ENCODE results near the gene SNX32. TPM values are rescaled to one million over a fixed set of nuclear protein-coding genes. Genes with fewer than 3 reads are reported as not detected.
"Not testable (repeated sequence)": the region's sequence is repeated elsewhere in the genome, so short reads cannot be mapped to it uniquely, and the experiment has no call there.

The SNX32 gene
- total RNA-seq, 2 experiments from 2014 or later, result 2.4 to 3.3 TPM

DNA sequence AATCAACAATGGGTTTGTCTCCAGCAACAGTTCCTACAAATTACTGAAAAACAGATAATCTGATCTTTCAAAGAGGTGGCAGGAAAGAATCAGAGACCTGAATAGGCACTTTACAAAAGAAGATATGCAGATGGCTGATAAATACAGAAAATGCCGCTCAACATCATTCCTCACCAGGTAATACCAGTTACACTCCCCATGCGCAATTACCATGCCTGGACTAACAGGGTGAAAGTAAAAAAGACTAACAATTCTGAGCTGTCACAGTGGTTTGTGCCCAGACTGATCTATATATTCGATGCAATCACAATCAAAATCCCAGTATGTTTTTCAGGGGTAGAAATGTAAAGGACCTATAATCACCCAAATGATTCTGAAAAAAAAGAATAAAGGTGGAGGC lies 10.0 kb downstream of the SNX32 start:
- H3K36me3 Mint-ChIP-seq, result no peaks in the 10 kb centered on the region
- H3K9me3 Mint-ChIP-seq, result no peaks in the 10 kb centered on the region
- no peak overlapping the region for H3K4me3 Mint-ChIP-seq
- no peak overlapping the region for H3K27ac Mint-ChIP-seq
- no peaks in the 10 kb centered on the region for H3K27me3 Mint-ChIP-seq
- no peaks in the 10 kb centered on the region for H3K4me1 Mint-ChIP-seq
- no peak for DNase-seq

DNA sequence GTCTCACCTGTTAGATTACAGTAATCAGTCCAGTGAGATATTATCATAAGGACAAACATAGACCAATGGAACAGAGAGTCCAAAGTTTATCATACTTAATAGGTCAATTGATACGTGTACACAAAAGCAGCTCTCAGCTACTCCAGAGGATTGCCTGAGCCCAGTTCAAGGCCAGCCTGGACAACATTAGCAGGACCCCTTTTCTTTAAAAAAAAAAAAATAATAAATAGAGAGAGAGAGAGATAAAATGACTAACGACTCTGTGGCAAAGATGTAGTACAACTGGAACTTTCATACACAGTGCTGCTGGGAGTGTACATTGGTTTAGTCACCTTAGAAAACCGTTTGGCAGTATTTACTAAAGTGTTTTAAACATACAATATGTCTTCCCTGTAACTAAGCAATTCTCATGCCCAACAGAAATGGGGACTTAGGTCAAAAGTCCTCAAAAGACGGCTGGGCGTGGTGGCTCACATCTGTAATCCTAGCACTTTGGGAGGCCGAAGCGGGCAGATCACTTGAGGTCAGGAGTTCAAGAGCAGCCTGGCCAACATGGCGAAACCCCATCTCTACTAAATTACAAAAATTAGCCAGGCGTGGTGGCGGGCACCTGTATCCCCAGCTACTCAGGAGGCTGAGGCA lies 10.6 kb downstream of the SNX32 start:
- Mint-ChIP-seq H3K4me1 (no peaks in the 10 kb centered on the region), H3K4me3 (no peak overlapping the region), H3K27me3 (no peaks in the 10 kb centered on the region), H3K36me3 (no peaks in the 10 kb centered on the region), H3K9me3 (no peaks in the 10 kb centered on the region), H3K27ac (no peak overlapping the region)
- no peak for DNase-seq

DNA sequence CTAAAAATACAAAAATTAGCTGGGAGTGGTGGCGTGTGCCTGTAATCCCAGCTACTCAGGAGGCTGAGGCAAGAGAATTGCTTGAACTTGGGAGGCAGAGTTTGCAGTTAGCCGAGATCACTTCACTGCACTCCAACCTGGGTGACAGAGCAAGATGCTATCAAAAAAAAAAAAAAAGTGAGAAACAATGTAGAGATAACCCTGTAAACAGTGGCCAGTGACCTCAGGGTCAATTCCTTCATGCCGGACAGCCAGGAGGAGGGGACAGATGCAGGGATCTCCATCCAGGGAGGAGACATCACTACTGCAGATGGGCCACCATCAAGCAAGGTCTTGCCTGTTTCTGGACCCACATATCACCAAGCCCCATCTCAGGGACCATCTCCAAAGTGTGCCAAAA lies 14.0 kb downstream of the SNX32 start:
- no peak overlapping the region for H3K27ac Mint-ChIP-seq

DNA sequence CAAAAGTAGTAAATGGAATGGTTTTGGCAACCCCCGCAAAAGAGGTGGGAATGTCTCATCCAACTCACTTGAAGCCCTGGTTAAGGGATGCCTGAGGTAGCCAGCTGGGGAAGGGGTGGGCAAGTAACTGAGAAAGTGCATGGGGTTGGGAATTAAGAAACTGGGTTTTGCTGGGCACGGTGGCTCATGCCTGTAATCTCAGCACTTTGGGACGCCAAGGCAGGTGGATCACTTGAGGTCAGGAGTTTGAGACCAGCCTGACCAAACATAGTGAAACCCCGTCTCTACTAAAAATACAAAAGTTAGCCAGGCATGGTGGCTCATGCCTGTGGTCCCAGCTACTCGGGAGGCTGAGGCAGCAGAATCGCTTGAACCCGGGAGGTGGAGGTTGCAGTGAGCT lies 14.9 kb downstream of the SNX32 start:
- H3K27ac Mint-ChIP-seq, DNase-seq, H3K4me3 Mint-ChIP-seq, H3K9me3 Mint-ChIP-seq, H3K4me1 Mint-ChIP-seq, H3K27me3 Mint-ChIP-seq: not testable (repeated sequence)
- H3K36me3 Mint-ChIP-seq, result peaks cover 26% of the 10 kb centered on the region

More for the DNA sequence above, 14.0 kb downstream of the SNX32 start:
- H3K27me3 Mint-ChIP-seq, result no peaks in the 10 kb centered on the region
- DNase-seq, result no peak
- H3K9me3 Mint-ChIP-seq, result peaks cover 7% of the 10 kb centered on the region
- H3K4me3 Mint-ChIP-seq, result no peak overlapping the region
- no peaks in the 10 kb centered on the region for H3K4me1 Mint-ChIP-seq
- H3K36me3 Mint-ChIP-seq, result peaks cover 17% of the 10 kb centered on the region

DNA sequence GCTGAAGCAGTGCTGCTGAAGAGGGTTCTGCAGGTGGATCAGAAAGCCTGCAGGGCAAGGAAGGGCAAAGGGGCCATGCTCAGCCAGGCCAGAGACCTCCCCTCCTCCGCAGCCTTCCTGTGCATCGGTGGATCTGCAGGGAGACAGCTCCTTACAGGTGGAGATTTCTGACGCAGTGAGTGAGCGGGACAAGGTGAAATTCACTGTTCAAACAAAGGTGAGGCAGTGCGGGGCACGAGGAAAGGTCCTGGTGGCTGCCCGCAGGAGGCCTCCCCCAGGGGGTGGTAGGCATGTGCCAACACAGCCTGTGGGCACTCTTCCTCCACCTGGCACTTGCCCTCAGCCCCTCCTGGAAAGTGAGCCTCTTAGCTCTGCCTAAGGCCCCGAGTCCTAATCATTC lies 15.6 kb downstream of the SNX32 start:
- peaks cover 10% of the 10 kb centered on the region for H3K4me1 Mint-ChIP-seq
- peaks cover 7% of the 10 kb centered on the region for H3K9me3 Mint-ChIP-seq
- no peak overlapping the region for H3K4me3 Mint-ChIP-seq
- no peaks in the 10 kb centered on the region for H3K27me3 Mint-ChIP-seq
- DNase-seq, result no peak
- H3K27ac Mint-ChIP-seq, result no peak overlapping the region
- H3K36me3 Mint-ChIP-seq, result peaks cover 33% of the 10 kb centered on the region

DNA sequence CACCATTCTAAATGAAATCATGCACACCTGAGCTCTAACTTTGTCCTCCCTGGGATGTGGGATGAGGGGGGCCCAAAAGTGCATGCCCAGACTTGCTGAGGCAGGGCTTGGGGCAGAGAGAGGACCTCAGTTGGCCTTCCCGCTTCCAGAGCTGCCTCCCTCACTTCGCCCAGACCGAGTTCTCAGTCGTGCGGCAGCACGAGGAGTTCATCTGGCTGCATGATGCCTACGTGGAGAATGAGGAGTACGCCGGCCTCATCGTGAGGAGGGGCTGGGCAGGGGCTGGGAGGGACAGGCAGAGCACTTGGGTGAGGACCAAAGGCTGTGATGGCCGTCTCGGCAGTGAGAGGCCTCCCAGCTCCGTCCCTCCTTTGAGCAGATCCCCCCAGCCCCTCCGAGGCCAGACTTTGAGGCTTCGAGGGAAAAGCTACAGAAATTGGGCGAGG lies 16.0 kb downstream of the SNX32 start:
- no peak for DNase-seq
- Mint-ChIP-seq H3K27me3 (no peaks in the 10 kb centered on the region), H3K4me3 (no peak overlapping the region), H3K27ac (no peak overlapping the region), H3K36me3 (peaks cover 37% of the 10 kb centered on the region), H3K9me3 (peaks cover 7% of the 10 kb centered on the region), H3K4me1 (peaks cover 14% of the 10 kb centered on the region)

DNA sequence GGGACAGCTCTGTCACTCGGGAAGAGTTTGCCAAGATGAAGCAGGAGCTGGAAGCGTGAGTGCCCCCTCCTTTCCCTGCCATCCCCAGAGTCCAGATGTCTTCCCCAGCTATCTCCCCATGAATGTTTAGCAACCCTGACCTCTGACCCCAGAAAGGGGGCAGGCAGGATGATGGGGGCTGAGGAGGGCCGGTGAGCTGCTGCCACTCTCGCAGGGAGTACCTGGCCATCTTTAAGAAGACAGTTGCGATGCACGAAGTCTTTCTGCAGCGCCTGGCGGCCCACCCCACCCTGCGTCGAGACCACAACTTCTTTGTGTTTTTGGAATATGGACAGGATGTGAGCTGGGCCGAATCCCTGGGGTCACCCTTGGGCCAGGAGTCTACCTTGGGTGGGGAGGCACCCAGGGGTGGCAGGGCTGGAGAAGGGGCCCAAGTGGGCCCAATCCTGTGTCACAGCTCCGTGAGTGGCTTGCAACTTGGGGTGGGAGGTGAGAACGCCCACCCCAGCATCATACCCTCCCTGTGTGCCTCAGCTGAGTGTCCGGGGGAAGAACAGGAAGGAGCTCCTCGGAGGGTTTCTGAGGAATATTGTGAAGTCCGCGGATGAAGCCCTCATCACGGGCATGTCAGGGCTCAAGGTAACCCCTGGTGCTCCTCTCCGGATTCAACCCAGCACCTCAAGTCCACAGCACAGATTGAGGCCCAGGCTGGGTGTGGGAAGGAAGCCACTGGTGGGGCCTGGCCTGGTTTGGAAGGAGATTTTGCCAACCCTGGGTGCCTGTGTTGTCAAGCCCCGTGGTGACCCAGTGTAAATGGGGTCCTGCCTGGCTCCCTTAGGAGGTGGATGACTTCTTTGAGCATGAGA lies 16.7 kb downstream of the SNX32 start:
- no peaks in the 10 kb centered on the region for H3K27me3 Mint-ChIP-seq
- DNase-seq, result no peak

DNA sequence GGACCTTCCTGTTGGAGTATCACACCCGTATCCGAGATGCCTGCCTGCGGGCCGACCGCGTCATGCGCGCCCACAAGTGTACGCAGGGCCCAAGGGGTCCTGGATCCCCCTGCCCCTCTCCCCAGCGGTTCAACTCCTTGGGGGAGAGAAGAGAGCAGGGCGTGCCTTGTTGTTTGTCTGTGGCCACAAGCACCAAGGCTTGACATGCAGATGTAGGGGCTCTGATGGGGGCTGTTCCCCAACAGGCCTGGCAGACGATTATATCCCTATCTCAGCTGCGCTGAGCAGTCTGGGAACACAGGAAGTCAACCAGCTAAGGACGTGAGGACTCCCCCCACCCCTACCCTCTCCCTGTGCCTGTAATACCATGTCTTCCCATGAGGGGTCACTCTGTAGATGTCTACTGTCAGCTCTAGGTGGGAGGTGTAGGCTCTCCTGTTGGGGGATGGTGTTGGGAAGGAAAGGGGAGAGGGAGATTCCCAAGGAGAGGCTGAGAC lies 17.4 kb downstream of the SNX32 start:
- DNase-seq, result no peak
- H3K4me1 Mint-ChIP-seq, result peaks cover 24% of the 10 kb centered on the region
- H3K36me3 Mint-ChIP-seq, result peaks cover 46% of the 10 kb centered on the region
- H3K9me3 Mint-ChIP-seq, result peaks cover 7% of the 10 kb centered on the region
- H3K4me3 Mint-ChIP-seq, result no peak overlapping the region
- H3K27me3 Mint-ChIP-seq, result no peaks in the 10 kb centered on the region
- peak overlapping the region; percentile 34 for H3K27ac Mint-ChIP-seq

More for the DNA sequence above, 16.7 kb downstream of the SNX32 start:
- Mint-ChIP-seq H3K27ac (no peak overlapping the region), H3K4me1 (peaks cover 18% of the 10 kb centered on the region), H3K9me3 (peaks cover 7% of the 10 kb centered on the region), H3K36me3 (peaks cover 39% of the 10 kb centered on the region), H3K4me3 (no peak overlapping the region)

DNA sequence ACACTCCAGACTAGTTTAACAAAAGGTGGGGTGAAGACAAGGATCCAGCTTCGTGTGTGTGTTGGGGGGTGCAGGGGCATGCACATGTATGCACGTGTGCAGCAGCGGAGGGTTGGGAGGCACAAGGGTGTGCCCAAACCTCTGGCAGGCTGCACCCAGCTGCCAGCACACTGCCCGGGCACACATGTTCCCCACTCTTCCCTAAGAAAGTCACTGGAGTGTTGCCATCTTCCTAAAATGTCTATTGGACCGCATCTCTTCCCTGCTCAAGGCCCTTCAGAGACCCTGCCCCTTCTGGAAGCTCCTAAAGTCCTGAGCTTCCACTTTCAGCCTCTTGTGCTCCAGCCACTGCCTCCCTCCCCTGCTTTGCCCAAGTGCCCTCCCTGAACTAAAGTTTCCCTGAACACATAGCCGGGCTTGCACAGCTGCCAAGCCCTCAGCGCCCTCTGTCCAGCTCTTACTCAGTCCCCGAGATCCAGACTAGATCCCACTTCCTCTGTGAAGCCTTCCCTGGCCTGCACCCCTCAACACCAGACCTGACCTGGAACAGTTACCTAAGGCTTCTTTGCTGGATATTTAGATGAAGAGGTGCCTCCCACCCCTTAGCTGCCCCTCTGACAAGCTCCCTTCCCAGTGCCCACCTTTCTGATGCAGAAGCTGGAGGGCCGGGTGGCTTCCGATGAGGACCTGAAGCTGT lies 18.2 kb downstream of the SNX32 start:
- Mint-ChIP-seq H3K36me3 (peaks cover 54% of the 10 kb centered on the region), H3K4me3 (peak overlapping the region; percentile 32), H3K9me3 (peaks cover 7% of the 10 kb centered on the region), H3K4me1 (peaks cover 32% of the 10 kb centered on the region), H3K27ac (peak overlapping the region; percentile 47), H3K27me3 (no peaks in the 10 kb centered on the region)
- DNase-seq, result no peak

DNA sequence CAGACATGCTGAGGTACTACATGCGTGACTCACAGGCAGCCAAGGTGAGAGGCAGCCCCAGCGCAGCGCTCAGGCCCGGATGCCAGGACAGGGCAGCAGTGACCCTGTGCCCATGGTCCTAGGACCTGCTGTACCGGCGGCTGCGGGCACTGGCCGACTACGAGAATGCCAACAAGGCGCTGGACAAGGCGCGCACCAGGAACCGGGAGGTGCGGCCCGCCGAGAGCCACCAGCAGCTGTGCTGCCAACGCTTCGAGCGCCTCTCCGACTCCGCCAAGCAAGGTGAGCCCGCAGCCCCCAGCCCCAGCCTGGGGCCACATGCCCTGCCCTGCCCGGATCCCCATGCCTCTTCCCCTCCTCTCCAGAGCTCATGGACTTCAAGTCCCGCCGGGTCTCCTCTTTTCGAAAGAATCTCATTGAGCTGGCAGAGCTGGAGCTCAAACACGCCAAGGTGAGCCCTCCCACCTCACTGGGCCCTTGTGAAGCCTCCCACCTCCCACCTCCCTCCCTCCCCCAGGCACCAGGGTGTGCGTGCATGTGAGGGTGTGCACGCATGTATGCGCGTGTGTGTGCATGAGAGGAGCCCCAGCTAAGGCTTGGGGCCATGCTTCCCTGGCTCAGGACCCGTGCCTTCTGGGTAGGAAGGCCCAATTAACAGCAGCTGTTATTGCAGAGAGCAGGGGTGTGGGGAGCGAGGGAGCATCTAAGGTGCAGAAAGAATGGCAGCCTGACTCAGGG lies 18.9 kb downstream of the SNX32 start:
- Mint-ChIP-seq H3K36me3 (peaks cover 54% of the 10 kb centered on the region), H3K27me3 (no peaks in the 10 kb centered on the region), H3K4me1 (peaks cover 32% of the 10 kb centered on the region), H3K4me3 (no peak overlapping the region), H3K9me3 (peaks cover 7% of the 10 kb centered on the region), H3K27ac (peak overlapping the region; percentile 42)
- DNase-seq, result no peak

DNA sequence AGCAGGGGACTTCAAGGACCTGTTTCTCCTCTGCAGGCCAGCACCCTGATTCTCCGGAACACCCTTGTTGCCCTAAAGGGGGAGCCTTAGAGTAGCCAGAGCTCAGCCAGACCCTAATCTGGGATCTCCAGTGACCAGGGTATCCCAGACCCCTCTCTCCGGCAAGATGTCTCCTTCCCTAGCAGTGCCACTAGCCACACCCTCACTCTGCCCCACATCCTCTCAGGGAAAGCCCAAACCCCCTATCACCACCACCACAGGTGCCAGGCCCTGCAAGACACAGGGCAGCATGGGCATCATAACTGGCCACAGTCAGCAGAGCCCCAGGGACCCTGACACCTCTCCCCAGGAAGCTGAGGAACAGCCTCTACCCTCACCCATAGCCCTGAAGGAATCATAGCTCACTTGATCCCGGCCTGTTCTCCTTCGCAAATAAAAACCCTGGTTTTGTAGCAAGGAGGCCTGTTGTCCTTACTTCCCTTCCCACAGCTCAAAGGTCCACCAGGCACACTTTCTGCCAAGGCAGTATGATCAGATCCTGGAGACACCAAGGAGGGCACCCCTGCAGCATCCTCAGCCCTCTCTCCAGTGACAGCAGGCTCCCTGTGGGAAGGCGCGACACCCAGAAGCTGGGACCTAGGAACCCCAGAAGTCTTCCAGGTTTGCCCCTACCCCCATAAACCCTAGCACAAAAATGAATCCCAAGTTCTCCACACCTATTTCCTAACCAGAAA lies 19.6 kb downstream of the SNX32 start:
- H3K4me1 Mint-ChIP-seq, result peaks cover 33% of the 10 kb centered on the region
- peak overlapping the region; percentile 61 for H3K27ac Mint-ChIP-seq
- peaks cover 54% of the 10 kb centered on the region for H3K36me3 Mint-ChIP-seq
- no peak for DNase-seq
- H3K4me3 Mint-ChIP-seq, result no peak overlapping the region
- H3K27me3 Mint-ChIP-seq, result no peaks in the 10 kb centered on the region
- peaks cover 7% of the 10 kb centered on the region for H3K9me3 Mint-ChIP-seq

DNA sequence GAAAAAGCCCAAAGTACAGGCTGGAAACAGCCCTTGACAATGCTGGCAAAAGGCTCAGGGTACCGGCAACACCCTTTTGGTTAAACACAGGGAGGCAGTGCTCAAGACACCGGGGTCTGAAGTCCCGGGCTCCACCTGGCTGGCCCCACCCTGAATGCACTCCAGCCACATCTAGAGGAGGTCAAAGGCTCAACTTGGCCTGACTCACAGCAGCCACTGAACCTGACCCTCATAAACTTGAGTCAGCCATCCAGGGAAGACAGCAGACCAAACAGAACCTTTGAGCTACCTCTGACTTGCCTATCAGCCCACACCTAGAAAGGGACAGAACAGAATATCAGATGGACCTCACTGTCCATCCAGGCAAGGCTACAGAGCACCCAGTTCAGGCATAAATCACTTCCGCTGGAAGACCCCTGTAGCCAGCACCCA lies 20.4 kb downstream of the SNX32 start:
- Mint-ChIP-seq H3K4me1 (peaks cover 39% of the 10 kb centered on the region), H3K27ac (peak overlapping the region; percentile 68), H3K36me3 (peaks cover 54% of the 10 kb centered on the region), H3K4me3 (peak overlapping the region; percentile 40), H3K27me3 (no peaks in the 10 kb centered on the region), H3K9me3 (peaks cover 7% of the 10 kb centered on the region)
- no peak for DNase-seq

DNA sequence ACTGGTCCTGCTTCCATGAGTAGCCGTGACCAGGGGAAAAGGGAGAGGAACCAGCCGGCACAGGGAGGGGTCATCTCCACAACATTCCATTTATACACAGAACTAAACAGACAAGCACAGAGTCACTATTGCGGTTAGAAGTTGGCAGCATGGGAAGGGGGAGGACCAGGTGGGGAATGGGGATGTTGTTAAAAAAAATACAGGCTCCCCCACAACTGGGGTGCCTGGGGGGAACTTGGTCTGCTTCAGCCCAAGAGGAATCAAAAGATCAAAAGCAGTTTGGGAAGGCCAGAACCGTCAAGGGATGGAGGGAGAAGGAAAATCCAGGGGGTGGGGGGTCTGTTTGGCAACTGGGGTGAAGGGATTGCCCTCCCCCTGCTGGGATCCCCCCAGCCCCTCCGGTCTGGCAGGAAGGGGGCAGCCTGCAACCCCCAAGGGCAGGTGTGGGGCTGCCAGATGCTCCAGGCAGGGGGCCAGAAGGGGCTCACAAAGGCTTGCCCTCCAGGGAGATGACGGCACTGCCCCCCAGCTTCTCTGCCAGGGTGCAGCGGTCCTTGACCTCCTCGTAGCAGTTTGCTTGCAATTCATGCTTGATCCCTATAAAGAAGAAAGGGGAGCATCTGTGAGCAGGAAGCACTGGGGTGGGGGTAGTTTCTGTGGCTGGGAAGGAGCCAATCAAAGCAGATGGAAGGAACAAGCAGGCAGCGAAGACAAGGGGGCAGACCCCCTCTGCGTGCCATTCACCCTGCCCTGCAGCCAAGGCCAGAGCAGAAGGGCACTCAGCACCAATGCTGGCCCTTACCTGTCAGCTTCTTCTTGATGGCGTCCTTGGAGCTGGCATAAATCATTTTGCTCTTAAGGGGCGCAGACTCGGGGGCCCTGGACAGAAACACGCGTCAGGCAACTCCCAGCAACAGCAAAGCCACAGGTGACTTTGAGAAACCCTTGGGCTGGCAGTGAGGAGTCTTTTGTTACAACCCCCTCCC lies 21.4 kb downstream of the SNX32 start:
- Mint-ChIP-seq H3K27ac (peak overlapping the region; percentile 88), H3K27me3 (no peaks in the 10 kb centered on the region), H3K9me3 (peaks cover 7% of the 10 kb centered on the region), H3K4me1 (peaks cover 43% of the 10 kb centered on the region), H3K36me3 (peaks cover 54% of the 10 kb centered on the region), H3K4me3 (peak overlapping the region; percentile 96)
- DNase-seq, result no peak

Data from activated naive CD8-positive, alpha-beta T cell treated with anti-CD3 and anti-CD28 coated beads for 36 hours (primary cell).